ENCODE results near the gene QRFPR. TPM values are rescaled to one million over a fixed set of nuclear protein-coding genes. Genes with fewer than 3 reads are reported as not detected.

Gene QRFPR
- total and polyA plus RNA-seq, 10 donors: not detected

DNA sequence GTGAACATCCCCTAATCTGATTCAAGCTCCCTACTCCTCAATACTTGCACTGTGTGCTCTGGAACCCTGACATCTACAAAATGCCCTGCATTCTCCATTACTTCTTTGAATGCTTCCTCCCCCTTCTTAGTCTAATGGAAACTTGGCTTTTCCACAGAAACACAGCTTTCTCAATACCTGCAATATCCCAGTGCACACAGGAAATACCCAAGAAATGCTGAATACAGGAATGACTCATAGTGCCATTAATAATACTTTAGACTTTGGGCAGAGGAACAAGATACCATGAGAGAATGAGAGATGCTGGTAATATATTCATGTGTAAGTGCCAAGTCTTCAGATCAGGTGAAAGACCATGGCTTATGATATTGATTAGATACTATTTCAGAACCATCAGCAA is 5.6 kb downstream of the QRFPR start:
- H3K27ac ChIP-seq: no peak overlapping the region
- TF ChIP-seq, protein P1, sequence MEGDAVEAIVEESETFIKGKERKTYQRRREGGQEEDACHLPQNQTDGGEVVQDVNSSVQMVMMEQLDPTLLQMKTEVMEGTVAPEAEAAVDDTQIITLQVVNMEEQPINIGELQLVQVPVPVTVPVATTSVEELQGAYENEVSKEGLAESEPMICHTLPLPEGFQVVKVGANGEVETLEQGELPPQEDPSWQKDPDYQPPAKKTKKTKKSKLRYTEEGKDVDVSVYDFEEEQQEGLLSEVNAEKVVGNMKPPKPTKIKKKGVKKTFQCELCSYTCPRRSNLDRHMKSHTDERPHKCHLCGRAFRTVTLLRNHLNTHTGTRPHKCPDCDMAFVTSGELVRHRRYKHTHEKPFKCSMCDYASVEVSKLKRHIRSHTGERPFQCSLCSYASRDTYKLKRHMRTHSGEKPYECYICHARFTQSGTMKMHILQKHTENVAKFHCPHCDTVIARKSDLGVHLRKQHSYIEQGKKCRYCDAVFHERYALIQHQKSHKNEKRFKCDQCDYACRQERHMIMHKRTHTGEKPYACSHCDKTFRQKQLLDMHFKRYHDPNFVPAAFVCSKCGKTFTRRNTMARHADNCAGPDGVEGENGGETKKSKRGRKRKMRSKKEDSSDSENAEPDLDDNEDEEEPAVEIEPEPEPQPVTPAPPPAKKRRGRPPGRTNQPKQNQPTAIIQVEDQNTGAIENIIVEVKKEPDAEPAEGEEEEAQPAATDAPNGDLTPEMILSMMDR (IDR thresholded peaks at IDR 0.05 in 8 of 11, conservative IDR thresholded peaks at IDR 0.05 in 3 of 11): no peak
- TF ChIP-seq POLR2A (IDR thresholded peaks at IDR 0.05) (no peak), POLR2AphosphoS5 (IDR thresholded peaks at IDR 0.05) (no peak)
- H3K27me3 ChIP-seq (replicated peaks in 1 of 7): peaks cover 0 to 54% (median 14%) of the 10 kb centered on the region in 7 donors
- DNase-seq: no peak
- no peaks in the 10 kb centered on the region for H3K9me3 ChIP-seq
- intact Hi-C loops (cut with DNase I; ENCODE audit: low total_unique reads): no loop called here
- H3K4me1 ChIP-seq: peaks cover 0 to 5% (median 1%) of the 10 kb centered on the region in 6 donors
- H3K36me3 ChIP-seq: no peaks in the 10 kb centered on the region
- no peak overlapping the region for H3K4me3 ChIP-seq

GRCh38 chr4:121373841-121374240 is 7.0 kb downstream of the QRFPR start:
- WGBS, 5 donors: 74 to 82% (median 81%) methylated on average over 6 of the region's 6 CpGs
- Histone ChIP-seq H3K9me3 (no peaks in the 10 kb centered on the region), H3K4me1 (no peaks in the 10 kb centered on the region), H3K27me3 (replicated peaks in 1 of 7) (peaks cover 0 to 40% (median under 1%) of the 10 kb centered on the region in 7 donors), H3K4me3 (no peak overlapping the region), H3K36me3 (no peaks in the 10 kb centered on the region), H3K27ac (no peak overlapping the region)
- TF ChIP-seq, protein P1 (IDR thresholded peaks at IDR 0.05 in 8 of 11, conservative IDR thresholded peaks at IDR 0.05 in 3 of 11): no peak
- no peak for TF ChIP-seq POLR2AphosphoS5 (IDR thresholded peaks at IDR 0.05)
- no peak for TF ChIP-seq POLR2A (IDR thresholded peaks at IDR 0.05)
- no peak for DNase-seq
- intact Hi-C loops (cut with DNase I; ENCODE audit: low total_unique reads): no loop called here

DNA sequence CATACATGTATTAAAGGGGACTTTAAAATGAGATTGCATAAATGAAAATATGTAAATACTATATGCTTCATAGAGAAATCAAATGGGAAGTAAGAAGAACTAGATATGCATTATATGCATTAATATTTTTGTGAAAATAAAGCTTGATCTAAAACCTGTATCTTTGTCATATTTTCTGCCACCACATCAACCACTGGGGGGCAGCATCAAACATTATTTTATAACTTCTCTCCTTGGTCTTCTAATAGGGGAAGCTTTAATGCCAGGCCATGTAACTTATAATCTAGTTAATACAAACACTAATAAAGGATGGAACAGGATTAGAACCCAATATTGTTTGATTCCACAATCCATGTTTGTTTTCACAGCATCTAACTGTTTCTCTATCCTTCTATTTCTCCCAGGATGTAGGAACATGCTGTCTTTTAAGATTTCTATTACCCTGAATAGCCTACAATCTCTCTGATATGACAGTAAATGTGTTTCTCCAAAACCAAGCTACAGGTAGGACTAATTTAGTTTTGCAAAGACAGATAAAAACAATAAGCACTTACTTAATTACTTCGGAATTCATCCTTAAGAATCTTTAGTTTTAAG is 10.0 kb downstream of the QRFPR start:
- no peak for DNase-seq
- no peaks in the 10 kb centered on the region for H3K36me3 ChIP-seq
- intact Hi-C loops (cut with DNase I; ENCODE audit: low total_unique reads): no loop called here

GRCh38 chr4:121360495-121360894 is 20.3 kb downstream of the QRFPR start:
- WGBS, 5 donors: 69 to 95% (median 81%) methylated on average over 1 of the region's 1 CpG

More for the DNA sequence above, 10.0 kb downstream of the QRFPR start:
- H3K27ac ChIP-seq: no peak overlapping the region
- no peak overlapping the region for H3K4me3 ChIP-seq
- H3K9me3 ChIP-seq: no peaks in the 10 kb centered on the region
- no peaks in the 10 kb centered on the region for H3K4me1 ChIP-seq
- 65 to 82% (median 72%) methylated on average over 1 of the region's 1 CpG for WGBS, 5 donors
- H3K27me3 ChIP-seq (replicated peaks in 1 of 7): peaks cover 0 to 19% (median 0%) of the 10 kb centered on the region in 7 donors
- TF ChIP-seq, protein P1 (IDR thresholded peaks at IDR 0.05 in 8 of 11, conservative IDR thresholded peaks at IDR 0.05 in 3 of 11): peak in 7 of 11 experiments; percentile 31 to 56 (median 47)
- TF ChIP-seq POLR2A (IDR thresholded peaks at IDR 0.05) (no peak), POLR2AphosphoS5 (IDR thresholded peaks at IDR 0.05) (no peak)

More at GRCh38 chr4:121360495-121360894, 20.3 kb downstream of the QRFPR start:
- H3K36me3 ChIP-seq: no peaks in the 10 kb centered on the region
- H3K27ac ChIP-seq: no peak overlapping the region
- DNase-seq: no peak
- TF ChIP-seq POLR2AphosphoS5 (IDR thresholded peaks at IDR 0.05): no peak
- no peak for TF ChIP-seq POLR2A (IDR thresholded peaks at IDR 0.05)
- TF ChIP-seq, protein P1 (IDR thresholded peaks at IDR 0.05 in 8 of 11, conservative IDR thresholded peaks at IDR 0.05 in 3 of 11): no peak
- H3K4me1 ChIP-seq: no peaks in the 10 kb centered on the region
- H3K4me3 ChIP-seq: no peak overlapping the region
- no peaks in the 10 kb centered on the region for H3K9me3 ChIP-seq
- intact Hi-C loops (cut with DNase I; ENCODE audit: low total_unique reads): no loop called here
- H3K27me3 ChIP-seq (replicated peaks in 1 of 7): no peaks in the 10 kb centered on the region

Measured in spleen (tissue), 11 donors.